Mucosa of rectum (tissue), 2 donors: ENCODE results near the gene CELA3A.
"Not testable (repeated sequence)": the region's sequence is repeated elsewhere in the genome, so short reads cannot be mapped to it uniquely, and the experiment has no call there.

Source experiments
- H3K27ac ChIP-seq, 2 donors: one replicate each; pipeline ENCODE4 v1.7.0; 2013; ENCODE audit warnings: inconsistent platforms in 2 of 2, low read depth in 2 of 2, low read length in 2 of 2
- H3K27me3 ChIP-seq, 2 donors: one replicate each; pipeline ENCODE4 v1.7.0; 2013; ENCODE audit warnings: low read length in 2 of 2; ENCODE audit not compliant: control insufficient read depth in 2 of 2, insufficient read depth in 2 of 2
- H3K36me3 ChIP-seq, 2 donors: one replicate each; pipeline ENCODE4 v1.7.0; 2013; ENCODE audit warnings: low read length in 2 of 2; ENCODE audit not compliant: control insufficient read depth in 2 of 2, insufficient read depth in 2 of 2
- H3K4me1 ChIP-seq, 2 donors: one replicate each; pipeline ENCODE4 v1.7.0; 2013; ENCODE audit warnings: low read length in 2 of 2, mild to moderate bottlenecking in 1 of 2; ENCODE audit not compliant: control insufficient read depth in 2 of 2, insufficient read depth in 2 of 2
- H3K4me3 ChIP-seq, 2 donors: one replicate each; pipeline ENCODE4 v1.7.0; 2013; ENCODE audit warnings: low read length in 2 of 2
- H3K9ac ChIP-seq, 2 donors: one replicate each; pipeline ENCODE4 v1.7.0; 2013; ENCODE audit warnings: low read length in 2 of 2, low read depth in 1 of 2, mild to moderate bottlenecking in 1 of 2
- H3K9me3 ChIP-seq, 2 donors: one replicate each; pipeline ENCODE4 v1.7.0; 2013; ENCODE audit warnings: low read length in 2 of 2; ENCODE audit not compliant: control insufficient read depth in 2 of 2
- donor health status: healthy.
- donor health status: Normal muscosa, but diverticular disease.

CELA3A gene

DNA sequence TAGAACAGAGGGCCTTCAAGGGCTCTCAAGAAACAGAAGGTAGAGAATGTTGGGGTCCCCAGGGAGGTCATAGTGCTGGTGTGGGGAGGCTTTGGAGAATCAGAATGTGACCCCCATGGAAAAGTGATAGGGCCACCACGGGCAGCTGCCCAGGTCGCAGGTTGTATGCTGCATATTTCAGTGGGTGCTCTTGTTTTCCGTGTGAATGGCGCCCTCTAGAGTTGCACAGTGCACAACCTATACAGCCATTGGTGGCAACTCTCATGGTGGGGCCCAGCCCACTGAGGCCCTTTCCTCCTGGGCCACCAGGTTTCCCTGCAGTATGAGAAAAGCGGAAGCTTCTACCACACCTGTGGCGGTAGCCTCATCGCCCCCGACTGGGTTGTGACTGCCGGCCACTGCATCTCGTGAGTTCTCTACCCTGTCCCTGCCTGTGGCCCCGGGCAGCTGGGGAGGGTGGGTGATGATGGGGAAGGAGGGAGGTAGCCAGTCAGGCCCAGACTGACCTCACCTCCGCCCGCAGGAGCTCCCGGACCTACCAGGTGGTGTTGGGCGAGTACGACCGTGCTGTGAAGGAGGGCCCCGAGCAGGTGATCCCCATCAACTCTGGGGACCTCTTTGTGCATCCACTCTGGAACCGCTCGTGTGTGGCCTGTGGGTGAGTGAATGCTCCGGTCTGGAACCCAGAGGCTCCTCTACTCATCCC, 20.8 kb upstream of the CELA3A start:
- not testable (repeated sequence) for H3K36me3 ChIP-seq, H3K9ac ChIP-seq, H3K9me3 ChIP-seq, H3K4me1 ChIP-seq, H3K27ac ChIP-seq, H3K4me3 ChIP-seq, H3K27me3 ChIP-seq

DNA sequence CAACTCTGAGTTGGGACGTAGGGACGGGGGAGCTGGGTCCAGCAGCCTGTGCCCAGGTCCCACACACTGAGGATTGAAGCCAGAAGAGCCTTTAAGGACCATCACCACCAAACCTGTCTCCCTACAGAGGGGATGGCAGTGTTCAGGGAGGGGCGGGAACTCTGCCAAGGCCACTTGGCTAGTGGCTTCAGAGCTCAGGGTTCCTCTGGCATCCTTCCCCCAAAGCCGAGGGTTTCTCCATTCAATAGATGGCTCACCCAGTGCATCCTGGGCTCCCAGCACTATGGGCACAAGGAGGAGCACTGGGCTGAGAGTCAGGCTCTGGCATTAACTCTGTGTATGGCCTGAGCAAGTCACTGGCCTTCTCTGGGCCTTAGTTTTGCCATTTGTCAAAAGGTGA, 20.2 kb upstream of the CELA3A start:
- H3K4me1 ChIP-seq, H3K27ac ChIP-seq, H3K9ac ChIP-seq, H3K27me3 ChIP-seq, H3K36me3 ChIP-seq, H3K9me3 ChIP-seq, H3K4me3 ChIP-seq: not testable (repeated sequence)

DNA sequence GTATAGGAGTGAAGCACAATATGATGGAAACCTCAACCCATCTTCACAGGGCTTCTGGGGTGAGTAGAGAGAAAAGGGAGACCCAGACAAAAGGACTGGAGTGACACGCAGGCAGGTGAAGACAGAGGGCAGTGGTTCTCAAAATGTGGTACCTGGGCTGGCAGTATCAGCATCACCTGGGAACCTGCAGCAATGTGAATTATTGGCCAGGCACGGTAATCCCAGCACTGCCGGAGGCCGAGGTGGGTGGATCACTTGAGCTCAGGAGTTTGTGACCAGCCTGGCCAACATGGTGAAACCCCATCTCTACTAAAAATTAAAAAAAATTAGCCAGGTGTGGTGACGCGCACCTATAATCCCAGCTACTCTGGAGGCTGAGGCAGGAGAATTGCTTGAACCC, 19.3 kb upstream of the CELA3A start:
- not testable (repeated sequence) for H3K9me3 ChIP-seq, H3K27ac ChIP-seq, H3K4me1 ChIP-seq, H3K36me3 ChIP-seq, H3K9ac ChIP-seq, H3K4me3 ChIP-seq, H3K27me3 ChIP-seq

DNA sequence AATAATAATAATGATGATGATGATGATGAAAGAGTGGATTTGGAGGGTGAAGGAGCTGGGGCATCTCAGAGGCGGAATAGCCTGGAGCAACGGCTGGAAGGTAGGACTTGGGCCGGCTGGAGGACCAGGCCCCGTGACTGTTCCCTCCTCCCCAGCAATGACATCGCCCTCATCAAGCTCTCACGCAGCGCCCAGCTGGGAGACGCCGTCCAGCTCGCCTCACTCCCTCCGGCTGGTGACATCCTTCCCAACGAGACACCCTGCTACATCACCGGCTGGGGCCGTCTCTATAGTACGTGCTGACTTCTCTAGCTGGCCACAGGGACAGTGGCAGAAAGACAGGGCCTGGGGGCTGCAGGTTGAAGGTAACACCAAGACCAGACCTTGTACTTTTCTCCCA, 17.9 kb upstream of the CELA3A start:
- H3K4me1 ChIP-seq, H3K9ac ChIP-seq, H3K36me3 ChIP-seq, H3K27me3 ChIP-seq, H3K9me3 ChIP-seq, H3K27ac ChIP-seq, H3K4me3 ChIP-seq: not testable (repeated sequence)

DNA sequence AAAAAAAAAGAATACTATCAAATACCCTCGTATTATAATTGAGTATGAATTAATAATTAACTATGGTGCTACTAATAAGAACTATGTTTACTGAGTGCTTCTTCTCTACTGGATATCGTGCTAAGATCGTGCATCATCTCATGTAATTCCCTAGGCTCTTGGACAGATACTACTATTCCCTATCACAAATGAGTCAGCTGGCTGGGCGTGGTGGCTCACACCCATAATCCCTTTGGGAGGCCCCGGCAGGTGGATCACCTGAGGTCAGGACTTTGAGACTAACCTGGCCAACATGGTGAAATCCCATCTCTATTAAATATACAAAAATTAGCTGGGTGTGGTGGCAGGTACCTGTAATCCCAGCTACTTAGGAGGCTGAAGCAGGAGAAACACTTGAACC, 15.6 kb upstream of the CELA3A start:
- not testable (repeated sequence) for H3K9ac ChIP-seq, H3K4me1 ChIP-seq, H3K27me3 ChIP-seq, H3K27ac ChIP-seq, H3K4me3 ChIP-seq, H3K9me3 ChIP-seq, H3K36me3 ChIP-seq

DNA sequence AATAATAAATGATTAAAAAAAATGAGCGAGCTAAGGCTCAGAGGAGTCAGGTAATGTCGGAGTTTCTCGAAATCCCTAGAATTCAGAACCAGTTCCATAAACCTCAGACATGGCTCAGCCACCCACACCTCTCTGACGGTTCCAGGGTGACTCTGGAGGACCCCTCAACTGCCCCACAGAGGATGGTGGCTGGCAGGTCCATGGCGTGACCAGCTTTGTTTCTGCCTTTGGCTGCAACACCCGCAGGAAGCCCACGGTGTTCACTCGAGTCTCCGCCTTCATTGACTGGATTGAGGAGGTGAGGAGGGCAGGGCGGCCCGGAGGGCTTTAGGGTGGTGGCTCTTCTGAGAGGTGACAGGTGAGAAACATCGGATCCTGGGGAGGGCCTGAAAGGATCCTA, 15.1 kb upstream of the CELA3A start:
- not testable (repeated sequence) for H3K4me1 ChIP-seq, H3K4me3 ChIP-seq, H3K27me3 ChIP-seq, H3K27ac ChIP-seq, H3K9me3 ChIP-seq, H3K36me3 ChIP-seq, H3K9ac ChIP-seq

DNA sequence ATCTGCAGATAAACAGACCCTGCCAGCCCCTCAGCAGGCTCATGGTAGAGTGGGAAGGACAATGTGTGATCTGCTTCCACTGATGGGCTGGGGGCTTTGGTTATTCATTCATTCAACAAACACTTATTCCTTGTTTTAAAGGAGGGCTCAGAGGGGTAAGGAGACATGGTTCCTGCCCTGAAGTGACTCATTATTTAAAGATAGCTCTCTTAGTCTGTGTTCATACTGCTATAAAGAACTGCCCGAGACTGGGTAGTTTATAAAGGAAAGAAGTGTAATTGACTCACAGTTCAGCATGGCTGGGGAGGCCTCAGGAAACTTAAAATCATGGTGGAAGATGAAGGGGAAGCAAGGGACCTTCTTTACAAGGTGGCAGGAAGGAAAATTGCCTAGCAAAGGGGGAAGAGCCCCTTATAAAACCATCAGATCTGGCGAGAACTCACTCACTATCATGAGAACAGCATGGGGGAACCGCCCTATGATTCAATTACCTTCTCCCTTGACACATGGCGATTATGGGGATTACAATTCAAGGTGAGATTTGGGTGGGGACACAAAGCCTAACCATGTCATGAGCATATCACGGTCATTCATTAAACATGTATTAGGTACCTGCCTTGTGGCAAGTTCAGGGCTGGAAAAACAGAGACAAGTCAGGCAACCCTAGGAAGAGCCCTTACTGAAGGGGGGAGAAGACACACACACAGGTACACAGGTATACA, 11.6 kb upstream of the CELA3A start:
- not testable (repeated sequence) for H3K4me1 ChIP-seq, H3K36me3 ChIP-seq, H3K9ac ChIP-seq, H3K27me3 ChIP-seq, H3K4me3 ChIP-seq, H3K9me3 ChIP-seq
- peak overlapping the region in 1 of 2 donors; percentile 36 for H3K27ac ChIP-seq

DNA sequence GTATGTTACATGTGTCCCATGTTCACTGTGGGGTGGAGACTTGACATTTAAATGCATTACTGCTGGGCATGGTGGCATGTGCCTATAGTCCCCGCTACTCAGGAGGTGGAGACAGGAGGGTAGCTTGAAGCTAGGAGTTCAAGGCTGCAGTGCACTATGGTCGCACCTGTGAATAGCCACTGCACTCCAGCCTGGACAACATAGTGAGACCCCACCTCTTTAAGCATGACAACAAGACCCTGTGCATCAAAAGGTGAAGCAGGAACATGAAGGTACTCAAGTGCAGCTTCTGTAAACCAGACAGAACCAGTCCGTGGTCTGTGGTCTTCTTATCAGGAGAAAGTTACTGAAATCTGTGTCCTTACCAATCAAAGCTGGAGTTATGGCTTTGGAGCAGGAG, 9.3 kb upstream of the CELA3A start:
- H3K9me3 ChIP-seq, H3K9ac ChIP-seq, H3K4me3 ChIP-seq, H3K27me3 ChIP-seq, H3K36me3 ChIP-seq, H3K4me1 ChIP-seq, H3K27ac ChIP-seq: not testable (repeated sequence)

DNA sequence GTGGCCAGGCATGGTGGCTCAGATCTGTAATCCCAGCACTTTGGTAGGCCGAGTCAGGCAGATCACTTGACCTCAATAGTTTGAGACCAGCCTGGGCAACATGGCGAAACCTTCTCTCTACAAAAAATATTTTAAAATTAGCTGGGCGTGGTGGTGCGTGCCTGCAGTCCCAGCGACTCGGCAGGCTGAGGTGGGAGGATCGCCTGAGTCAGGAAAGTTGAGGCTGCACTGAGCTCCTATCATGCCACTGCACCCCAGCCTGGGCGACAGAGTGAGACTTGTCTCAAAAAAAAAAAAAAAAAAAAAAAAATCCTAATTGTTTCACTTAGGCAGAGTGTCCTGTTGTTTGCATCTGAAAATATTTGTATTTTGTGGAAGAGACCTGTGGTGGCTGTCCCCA, 6.7 kb upstream of the CELA3A start:
- not testable (repeated sequence) for H3K9ac ChIP-seq, H3K4me3 ChIP-seq, H3K27me3 ChIP-seq, H3K27ac ChIP-seq, H3K9me3 ChIP-seq, H3K36me3 ChIP-seq
- H3K4me1 ChIP-seq: peaks cover 0 to 13% of the 10 kb centered on the region in 2 donors

DNA sequence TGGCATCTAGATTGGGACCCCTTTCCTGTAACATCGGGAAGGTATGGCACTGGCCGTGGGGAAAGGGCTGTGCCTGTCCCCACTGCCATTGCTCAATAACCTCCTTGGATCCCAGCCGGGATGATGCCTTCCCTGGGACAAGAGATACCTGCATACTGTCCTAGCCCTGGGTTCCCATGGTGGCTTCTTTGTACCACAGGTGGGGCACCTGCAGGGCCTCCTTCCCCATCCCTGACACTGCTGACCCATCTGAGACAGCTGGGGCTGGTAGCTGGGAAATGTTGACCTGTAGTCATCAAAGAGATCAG, 4.8 kb upstream of the CELA3A start:
- peak overlapping the region in 1 of 2 donors; percentile 34 for H3K27ac ChIP-seq
- H3K27me3 ChIP-seq, H3K9ac ChIP-seq, H3K4me3 ChIP-seq, H3K36me3 ChIP-seq, H3K9me3 ChIP-seq: not testable (repeated sequence)
- H3K4me1 ChIP-seq: peaks cover 0 to 13% of the 10 kb centered on the region in 2 donors
